Measurements from ENCODE around the gene BSN. TPM values are rescaled to one million over a fixed set of nuclear protein-coding genes. Genes with fewer than 3 reads are reported as not detected.

BSN gene
- total RNA-seq, 1 experiment from 2014 or later: 0.93 TPM

DNA sequence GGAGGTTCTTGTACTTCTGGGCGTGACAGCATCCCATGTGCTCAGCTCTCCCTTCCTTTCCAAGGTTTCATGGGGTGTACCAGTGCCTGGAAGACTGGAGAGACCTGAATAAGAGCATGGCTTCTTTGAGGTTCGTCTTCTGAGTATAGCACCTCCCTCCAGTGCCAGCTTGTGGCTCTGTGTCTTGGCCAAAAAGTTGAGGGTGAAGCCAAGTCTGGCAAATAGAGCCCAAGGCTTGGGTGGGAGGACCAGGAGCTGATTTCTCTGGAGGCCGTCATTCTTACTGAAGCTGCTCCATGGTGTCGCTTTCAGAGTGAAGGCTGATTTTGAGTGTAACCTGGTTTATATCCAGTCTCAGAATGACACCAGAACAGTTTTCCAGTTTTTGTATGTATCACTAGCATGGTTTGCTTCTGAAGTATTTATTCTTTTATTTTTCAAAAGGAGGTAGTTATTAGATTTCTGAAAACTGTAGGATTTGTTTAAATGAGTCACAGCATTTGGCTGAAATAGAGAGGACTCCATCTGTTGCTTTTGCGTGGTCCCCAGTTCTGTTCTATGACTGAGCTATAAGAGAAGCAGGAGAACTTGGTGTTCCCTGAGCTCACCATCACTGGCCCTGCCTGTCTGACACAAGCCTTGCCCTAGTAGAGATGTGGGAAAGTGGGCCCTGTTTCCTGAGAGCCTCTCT is 47.2 kb downstream of the BSN start:
- H3K9me3 ChIP-seq: no peaks in the 10 kb centered on the region
- intact Hi-C loops (cut with micrococcal nuclease; ENCODE audit: unreplicated experiment): no loop called here
- POLR2A ChIA-PET: no interaction called here

DNA sequence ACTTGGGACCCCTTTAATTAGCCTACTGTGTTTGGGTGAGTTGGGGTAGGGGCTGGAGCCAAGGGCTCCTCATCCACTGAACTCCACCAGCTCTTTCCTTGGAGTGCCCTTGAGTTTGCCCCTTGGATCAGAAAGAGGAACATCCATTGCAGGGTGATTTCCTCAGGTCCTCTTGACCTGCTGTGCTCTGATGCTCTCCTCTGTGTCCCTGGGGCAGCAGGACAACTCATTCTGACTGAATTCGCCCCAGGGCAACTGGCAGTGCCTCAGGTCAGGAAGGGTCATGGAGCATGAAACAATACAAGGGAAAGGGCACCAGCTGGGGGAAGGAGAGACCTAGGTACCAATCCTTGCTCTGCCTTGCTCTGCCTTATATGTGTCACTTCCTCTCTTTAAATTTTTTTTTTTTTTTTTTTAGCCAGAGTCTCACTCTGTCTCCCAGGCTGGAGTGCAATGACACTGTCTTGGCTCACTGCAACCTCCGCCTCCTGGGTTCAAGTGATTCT is 47.8 kb downstream of the BSN start:
- Mint-ChIP-seq H3K27me3 (ENCODE audit: insufficient read depth, unreplicated experiment) (no peaks in the 10 kb centered on the region), H3K27ac (ENCODE audit: unreplicated experiment) (no peak overlapping the region), H3K9me3 (ENCODE audit: unreplicated experiment) (no peaks in the 10 kb centered on the region), H3K4me3 (ENCODE audit: unreplicated experiment) (no peak overlapping the region), H3K36me3 (ENCODE audit: insufficient read depth, unreplicated experiment) (no peaks in the 10 kb centered on the region), H3K4me1 (ENCODE audit: low read depth, unreplicated experiment) (no peaks in the 10 kb centered on the region)
- intact Hi-C loops (cut with micrococcal nuclease; ENCODE audit: unreplicated experiment): no loop called here
- ChIA-PET POLR2A (no interaction called here), CTCF (no interaction called here)
- no peaks in the 10 kb centered on the region for H3K9me3 ChIP-seq
- BruUV-seq (replicated peaks): no TSS peak
- DNase-seq: no peak
- TF ChIP-seq, protein P1, sequence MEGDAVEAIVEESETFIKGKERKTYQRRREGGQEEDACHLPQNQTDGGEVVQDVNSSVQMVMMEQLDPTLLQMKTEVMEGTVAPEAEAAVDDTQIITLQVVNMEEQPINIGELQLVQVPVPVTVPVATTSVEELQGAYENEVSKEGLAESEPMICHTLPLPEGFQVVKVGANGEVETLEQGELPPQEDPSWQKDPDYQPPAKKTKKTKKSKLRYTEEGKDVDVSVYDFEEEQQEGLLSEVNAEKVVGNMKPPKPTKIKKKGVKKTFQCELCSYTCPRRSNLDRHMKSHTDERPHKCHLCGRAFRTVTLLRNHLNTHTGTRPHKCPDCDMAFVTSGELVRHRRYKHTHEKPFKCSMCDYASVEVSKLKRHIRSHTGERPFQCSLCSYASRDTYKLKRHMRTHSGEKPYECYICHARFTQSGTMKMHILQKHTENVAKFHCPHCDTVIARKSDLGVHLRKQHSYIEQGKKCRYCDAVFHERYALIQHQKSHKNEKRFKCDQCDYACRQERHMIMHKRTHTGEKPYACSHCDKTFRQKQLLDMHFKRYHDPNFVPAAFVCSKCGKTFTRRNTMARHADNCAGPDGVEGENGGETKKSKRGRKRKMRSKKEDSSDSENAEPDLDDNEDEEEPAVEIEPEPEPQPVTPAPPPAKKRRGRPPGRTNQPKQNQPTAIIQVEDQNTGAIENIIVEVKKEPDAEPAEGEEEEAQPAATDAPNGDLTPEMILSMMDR (IDR thresholded peaks at IDR 0.05; ENCODE audit: insufficient read depth in 1 of 2, low read depth in 1 of 2, low read length in 1 of 2, severe bottlenecking in 1 of 2, unreplicated experiment in 1 of 2): no peak
- H3K4me3 ChIP-seq (ENCODE audit: low read depth, low read length): no peak overlapping the region
- no peaks in the 10 kb centered on the region for H3K4me1 ChIP-seq
- H3K27me3 ChIP-seq (replicated peaks; ENCODE audit: control insufficient read depth, insufficient read depth, low read length): no peaks in the 10 kb centered on the region
- no peaks in the 10 kb centered on the region for H3K36me3 ChIP-seq (ENCODE audit: control insufficient read depth, insufficient read depth, low read length)

More for the DNA sequence above, 47.2 kb downstream of the BSN start:
- Histone ChIP-seq H3K27me3 (replicated peaks; ENCODE audit: control insufficient read depth, insufficient read depth, low read length) (no peaks in the 10 kb centered on the region), H3K4me3 (ENCODE audit: low read depth, low read length) (no peak overlapping the region), H3K36me3 (ENCODE audit: control insufficient read depth, insufficient read depth, low read length) (no peaks in the 10 kb centered on the region), H3K4me1 (no peaks in the 10 kb centered on the region)
- no TSS peak for BruUV-seq (replicated peaks)
- Mint-ChIP-seq H3K36me3 (ENCODE audit: insufficient read depth, unreplicated experiment) (no peaks in the 10 kb centered on the region), H3K27ac (ENCODE audit: unreplicated experiment) (no peak overlapping the region), H3K4me1 (ENCODE audit: low read depth, unreplicated experiment) (no peaks in the 10 kb centered on the region), H3K9me3 (ENCODE audit: unreplicated experiment) (no peaks in the 10 kb centered on the region), H3K27me3 (ENCODE audit: insufficient read depth, unreplicated experiment) (no peaks in the 10 kb centered on the region), H3K4me3 (ENCODE audit: unreplicated experiment) (no peak overlapping the region)
- DNase-seq: no peak
- TF ChIP-seq, protein P1 (IDR thresholded peaks at IDR 0.05; ENCODE audit: insufficient read depth in 1 of 2, low read depth in 1 of 2, low read length in 1 of 2, severe bottlenecking in 1 of 2, unreplicated experiment in 1 of 2): no peak
- CTCF ChIA-PET: no interaction called here

DNA sequence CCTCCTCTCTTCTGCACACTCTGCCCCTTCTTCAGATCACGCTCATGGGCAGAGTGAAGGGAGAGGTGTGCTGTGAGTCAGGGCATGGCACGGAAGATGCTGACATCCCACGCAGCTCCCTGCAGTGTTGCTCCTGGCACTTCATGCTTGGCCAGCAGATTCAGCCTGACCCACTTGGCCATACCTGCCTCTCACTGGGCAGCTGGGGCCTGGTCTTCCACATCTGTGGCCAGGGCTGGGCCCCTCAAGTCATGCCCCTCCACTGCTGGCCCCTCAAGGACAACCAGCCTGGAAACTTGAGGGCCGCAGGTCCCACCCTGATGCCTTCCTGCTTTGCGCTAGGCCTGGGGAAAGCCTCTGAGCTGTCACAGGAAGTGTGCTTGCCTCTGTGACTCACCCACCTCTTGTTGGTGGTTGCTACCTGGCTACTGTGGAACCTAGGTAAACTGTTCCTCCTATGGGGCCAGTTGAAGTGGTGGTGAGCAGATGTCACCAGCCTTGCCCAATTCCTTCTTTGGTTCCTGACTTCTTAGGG is 48.7 kb downstream of the BSN start:
- Mint-ChIP-seq H3K27ac (ENCODE audit: unreplicated experiment) (no peak overlapping the region), H3K9me3 (ENCODE audit: unreplicated experiment) (no peaks in the 10 kb centered on the region), H3K27me3 (ENCODE audit: insufficient read depth, unreplicated experiment) (no peaks in the 10 kb centered on the region), H3K4me3 (ENCODE audit: unreplicated experiment) (no peak overlapping the region), H3K4me1 (ENCODE audit: low read depth, unreplicated experiment) (no peaks in the 10 kb centered on the region), H3K36me3 (ENCODE audit: insufficient read depth, unreplicated experiment) (no peaks in the 10 kb centered on the region)
- Histone ChIP-seq H3K36me3 (ENCODE audit: control insufficient read depth, insufficient read depth, low read length) (no peaks in the 10 kb centered on the region), H3K9me3 (no peaks in the 10 kb centered on the region), H3K4me1 (no peaks in the 10 kb centered on the region), H3K4me3 (ENCODE audit: low read depth, low read length) (no peak overlapping the region), H3K27me3 (replicated peaks; ENCODE audit: control insufficient read depth, insufficient read depth, low read length) (no peaks in the 10 kb centered on the region)
- intact Hi-C loops (cut with micrococcal nuclease; ENCODE audit: unreplicated experiment): no loop called here
- TF ChIP-seq, protein P1 (IDR thresholded peaks at IDR 0.05; ENCODE audit: insufficient read depth in 1 of 2, low read depth in 1 of 2, low read length in 1 of 2, severe bottlenecking in 1 of 2, unreplicated experiment in 1 of 2): no peak
- ChIA-PET POLR2A (no interaction called here), CTCF (no interaction called here)
- BruUV-seq (replicated peaks): no TSS peak
- DNase-seq: no peak
